ENCODE data around the gene NUP210L.
A peak's percentile ranks its signal among the peaks of the same experiment; 100 is the strongest.

NUP210L gene

DNA sequence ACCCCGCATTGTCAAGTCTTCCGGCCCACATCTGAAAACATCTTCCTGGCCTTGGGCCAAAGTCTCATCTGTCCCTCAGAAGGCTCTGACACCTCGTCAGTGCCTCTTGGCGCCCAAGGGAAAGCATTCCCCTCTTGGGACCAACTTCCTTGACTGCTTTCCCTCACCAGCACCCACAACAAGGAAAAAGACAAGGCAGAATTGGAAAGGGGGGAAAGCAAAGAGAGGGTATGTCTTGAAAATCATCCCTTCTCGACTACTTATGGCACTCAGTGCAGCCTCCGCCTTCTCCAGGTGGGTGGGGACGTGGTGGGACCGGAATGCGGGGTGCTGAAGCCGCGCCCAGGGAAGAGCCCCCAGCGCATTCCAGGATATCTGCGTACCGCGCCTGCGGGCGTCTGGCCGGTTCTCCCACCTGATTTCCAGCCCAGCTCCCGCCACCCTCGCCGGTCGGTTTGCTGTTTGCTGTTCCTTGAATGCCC lies 191.0 kb downstream of the NUP210L start:
- no peak for DNase-seq (ENCODE audit: low read depth)

DNA sequence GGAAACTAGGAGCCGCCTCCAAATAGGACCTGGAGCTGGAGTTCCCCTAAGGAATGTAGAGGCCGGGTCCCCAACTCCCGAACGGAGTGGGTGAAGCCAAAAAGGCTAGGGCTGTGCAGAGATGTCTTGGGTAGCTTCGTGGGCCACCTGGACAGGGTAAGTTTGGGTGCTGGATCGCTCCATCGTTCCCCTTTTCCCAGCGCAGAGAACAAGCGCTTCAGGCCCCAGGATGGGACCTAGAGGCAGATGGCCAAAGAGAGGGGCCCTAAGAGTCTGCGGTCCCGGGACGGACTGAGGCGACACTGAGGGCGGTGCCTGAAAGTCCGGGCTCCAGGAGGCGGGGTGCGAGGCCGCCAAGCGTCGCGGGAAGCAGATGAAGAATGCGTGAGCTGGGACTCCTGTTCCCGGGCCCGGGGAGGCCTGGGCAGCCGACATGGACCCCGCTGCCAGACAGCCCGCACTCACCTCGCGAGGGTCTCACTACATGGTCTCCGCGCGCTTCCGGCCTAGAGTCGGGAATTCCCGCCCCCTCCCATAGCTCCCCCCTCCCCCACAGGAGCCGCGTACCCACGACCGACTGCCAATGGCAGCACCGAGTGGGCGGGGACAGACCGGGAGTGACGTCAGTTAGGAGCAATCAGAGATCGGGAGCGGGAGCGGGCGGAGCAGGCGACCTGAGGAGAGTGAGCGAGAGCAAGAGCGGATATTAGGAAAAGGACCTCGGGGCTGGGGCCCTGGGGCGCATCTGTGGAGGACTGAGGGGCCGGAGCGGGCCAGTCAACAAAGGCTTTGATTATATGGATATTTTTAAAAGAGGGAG lies 191.6 kb downstream of the NUP210L start, which contains the start of gene SLC39A1:
Gene SLC39A1, minus strand, starts transcription at position 508 of the 820 bp plus-strand sequence. CDS start 822 bp downstream, outside the sequence.
- DNase-seq (ENCODE audit: low read depth): peak; percentile 86

DNA sequence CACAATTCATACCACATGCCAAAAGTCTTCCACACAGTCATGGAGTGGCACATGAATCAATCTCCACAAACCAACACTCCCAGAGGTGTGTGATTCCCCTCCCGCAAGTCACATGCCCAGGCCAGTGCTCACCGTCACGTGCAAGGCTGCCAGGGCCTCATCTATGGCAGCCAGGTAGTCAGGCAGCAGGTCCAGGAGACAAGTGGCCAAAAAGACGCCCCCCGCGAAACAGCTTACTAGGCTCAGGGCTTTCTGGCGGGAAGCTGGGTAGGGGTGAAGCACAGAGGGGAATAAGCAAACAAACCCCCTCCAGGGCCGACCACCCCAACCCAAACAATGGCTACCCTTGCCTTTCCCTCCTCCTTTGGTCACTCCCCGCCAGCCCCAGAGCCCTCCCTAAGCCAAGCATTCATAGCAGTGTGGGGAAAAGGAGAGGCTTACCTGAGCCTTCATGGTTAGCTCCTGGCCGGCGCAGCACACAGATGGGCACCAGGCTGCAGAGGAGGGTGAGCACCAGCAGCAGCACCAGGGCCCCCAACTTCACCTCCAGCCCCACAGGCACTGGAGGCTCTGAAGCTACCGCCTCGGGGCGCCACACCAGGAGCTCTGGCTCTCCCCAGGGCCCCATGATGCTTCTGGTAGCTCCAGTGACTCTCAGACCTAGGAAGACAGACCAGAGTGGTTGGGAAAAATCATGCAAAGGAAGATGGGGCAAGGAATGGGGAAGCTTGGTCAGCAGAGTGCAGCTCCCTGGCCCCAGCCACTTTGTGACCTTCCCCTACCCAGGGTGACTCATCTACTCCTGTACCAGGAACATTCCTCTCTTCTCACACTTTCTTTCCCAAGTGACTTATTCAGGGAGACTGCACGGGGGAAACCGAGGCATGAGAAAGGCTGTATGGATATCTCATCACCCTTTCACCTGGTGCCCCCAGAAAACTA lies 192.5 kb downstream of the NUP210L start:
- no peak for DNase-seq (ENCODE audit: low read depth)

DNA sequence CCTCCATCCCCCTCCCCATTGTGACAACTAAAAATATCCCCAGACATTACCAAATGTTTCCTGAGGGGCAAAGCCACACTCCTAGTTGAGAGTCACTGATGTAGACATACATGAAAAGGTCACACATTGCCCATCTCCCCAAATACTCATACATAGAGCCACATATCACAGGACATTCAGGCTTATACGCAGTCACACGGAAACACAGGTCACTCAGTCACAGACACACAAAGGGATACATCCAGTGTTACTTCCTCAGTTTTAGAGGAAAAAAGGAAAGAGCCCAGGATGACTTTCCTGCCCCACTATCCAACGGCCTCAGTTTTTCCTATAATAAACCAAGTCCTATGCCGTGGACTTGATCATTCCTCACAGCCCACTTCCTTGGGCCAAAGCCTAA lies 193.5 kb downstream of the NUP210L start:
- DNase-seq (ENCODE audit: low read depth): no peak

DNA sequence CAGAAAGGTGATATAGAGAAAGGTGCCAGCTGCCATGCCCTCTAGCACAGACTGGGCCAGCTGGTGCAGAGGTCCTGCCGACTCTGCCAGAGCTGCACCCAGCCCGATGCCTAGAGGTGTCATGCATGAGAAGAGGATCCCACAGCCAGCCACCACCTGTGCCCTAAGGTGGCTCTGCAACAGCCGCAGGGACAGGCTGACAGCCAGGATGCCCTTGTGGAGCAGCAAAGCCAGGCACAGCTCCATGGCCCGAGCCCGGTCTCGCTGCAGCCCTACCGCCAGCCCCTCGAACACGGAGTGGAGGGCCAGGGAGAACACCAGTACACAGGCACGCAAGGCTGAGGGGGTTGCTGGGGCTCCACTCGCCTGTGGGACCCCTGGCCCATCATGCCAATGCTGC lies 194.7 kb downstream of the NUP210L start:
- DNase-seq (ENCODE audit: low read depth): no peak

DNA sequence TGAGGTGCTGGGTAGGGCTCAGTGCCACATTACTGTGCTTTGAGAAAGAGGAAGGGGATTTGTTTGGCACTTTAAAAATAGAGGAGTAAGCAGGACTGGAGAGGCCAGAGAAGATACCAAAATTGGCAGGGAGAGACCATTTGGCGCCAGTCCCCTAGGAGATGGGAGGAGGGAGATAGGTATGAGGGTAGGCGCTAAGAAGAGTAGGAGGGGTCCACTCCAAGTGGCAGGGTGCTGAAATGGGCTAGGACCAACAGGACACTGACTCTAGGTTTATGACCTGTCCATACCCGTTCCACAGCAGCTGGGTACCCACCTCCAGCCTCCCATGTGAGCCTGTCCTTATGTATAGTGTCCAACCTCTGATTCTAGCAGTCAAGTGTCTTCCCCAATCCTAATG lies 195.4 kb downstream of the NUP210L start:
- DNase-seq (ENCODE audit: low read depth): no peak

DNA sequence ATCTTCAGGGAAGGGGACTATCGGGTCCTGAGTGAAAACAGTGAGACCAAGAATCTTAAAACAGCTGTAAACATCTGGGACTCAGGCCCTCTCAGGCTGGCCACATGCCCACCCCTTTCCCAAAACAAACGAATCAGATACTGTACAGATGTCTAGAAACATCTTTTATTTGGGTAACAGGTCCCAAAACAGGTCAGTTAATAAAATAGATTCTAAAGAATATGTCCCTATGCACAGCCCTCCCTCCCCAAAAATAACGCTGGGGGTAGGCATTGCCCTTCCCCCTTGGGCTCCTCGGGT lies 196.0 kb downstream of the NUP210L start:
- no peak for DNase-seq (ENCODE audit: low read depth)

DNA sequence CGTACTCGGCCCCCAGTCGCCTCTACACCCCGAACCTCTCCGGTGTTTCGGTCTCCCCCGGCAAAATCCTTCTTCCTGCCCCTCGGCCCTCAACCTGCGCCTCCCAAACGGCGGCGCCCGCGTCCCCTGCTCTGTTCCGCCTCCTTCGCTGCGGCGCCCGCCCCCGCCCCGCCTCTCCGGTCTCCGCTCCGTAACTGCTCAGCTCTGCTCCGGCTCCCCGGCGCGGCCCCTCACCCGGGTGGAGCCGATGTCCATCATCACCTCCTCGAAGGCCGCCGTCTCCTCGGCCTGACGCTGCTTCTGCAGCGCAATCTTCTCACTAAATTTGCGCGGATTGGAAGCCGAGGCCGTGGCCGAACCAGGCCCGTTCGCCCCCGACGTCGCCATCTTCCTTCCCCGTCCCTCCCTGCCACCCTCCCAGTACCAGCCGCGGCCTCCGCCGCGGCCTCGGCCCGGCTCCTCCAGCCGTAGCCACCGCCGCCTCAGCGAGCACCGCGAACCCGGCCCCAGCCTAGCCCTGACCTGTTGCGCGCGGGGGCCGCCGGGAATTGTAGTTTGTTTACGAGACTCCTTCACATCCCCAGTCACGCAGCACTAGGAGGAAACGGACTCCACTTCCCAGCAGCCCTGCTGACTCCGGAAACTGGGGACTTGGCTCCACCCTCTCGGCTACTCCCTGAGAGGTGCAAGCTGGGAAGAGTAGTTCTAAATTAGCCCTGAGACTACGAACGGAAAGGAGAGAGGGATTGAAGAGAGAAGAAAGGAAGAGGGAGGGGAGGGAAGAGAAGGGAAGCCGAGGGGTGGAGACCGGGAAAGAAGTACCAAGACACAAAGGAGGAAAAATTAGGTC lies 196.5 kb downstream of the NUP210L start, which contains the start of gene CRTC2:
Gene CRTC2, minus strand, starts transcription at position 502 of the 850 bp plus-strand sequence. Its CDS starts 115 bp downstream, at position 387.
- peak; percentile 93 for DNase-seq (ENCODE audit: low read depth)

DNA sequence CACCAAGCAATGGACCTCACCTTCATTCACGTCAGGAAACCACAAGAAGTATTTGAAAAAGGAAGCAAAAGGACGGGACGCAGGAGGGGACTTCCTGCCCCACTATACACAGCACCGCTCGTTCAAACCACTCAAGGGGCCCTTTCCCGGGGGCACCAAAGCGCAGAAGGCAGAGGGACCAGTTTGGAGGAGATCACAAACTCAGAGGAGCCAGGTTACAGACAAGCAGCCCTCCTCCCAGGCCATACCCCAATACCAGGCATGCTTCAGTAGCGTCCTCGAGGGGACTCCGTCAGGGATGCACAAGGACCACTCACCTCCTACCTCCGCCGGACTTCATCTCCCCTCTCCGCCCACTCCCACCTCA lies 197.1 kb downstream of the NUP210L start:
- no peak for DNase-seq (ENCODE audit: low read depth)

DNA sequence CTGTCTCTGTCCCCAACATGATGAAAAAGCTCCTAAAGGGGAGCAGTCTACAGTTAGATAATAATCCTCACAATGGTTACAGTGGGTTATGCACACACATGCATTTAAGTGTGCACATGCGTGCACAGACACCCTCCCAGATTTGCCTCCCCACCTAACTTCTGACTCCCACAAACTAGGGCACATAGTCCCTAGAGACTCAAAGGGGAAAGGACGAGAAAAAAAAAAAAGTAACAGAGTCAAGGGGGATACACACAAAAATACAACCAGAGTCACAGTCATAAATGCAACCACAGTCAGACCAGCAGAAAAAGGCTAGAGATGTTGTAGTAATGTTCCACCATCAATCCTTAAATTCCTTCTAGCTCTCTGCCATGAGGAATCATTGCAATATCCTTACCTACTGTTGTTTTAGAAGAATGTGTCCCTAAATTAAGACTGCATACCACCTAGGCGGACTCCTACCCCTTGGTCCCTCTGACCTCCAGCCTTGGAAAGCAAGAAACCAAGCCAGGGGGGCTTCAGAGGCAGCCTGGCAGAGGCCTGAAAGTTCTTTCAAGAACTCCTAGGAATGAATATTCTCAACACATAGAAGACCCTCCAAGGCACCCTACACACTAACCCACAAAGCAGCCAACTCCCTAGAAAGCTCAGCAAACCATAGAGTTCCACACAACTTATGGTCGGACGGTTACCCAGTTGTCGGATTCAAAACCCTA lies 197.7 kb downstream of the NUP210L start:
- DNase-seq (ENCODE audit: low read depth): no peak

DNA sequence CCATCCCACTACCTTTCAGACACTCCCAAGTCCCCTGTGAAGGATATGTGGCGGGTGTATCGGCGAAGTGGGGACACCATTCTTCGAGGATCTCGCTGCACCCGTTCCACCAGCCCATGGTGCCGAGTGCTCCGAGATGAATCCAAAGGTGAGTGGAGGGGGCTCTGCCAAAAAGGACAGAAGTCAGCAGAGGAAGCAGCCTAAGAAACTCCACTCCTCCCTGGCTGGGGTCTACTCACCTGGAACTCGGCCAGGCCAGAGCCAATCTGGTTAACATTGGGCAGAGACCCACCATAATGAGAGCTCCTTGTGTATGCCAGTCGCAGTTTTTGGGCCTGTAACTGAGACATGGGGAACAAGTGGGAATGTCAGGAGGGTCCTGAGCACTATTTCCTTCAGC lies 200.0 kb downstream of the NUP210L start:
- no peak for DNase-seq (ENCODE audit: low read depth)

DNA sequence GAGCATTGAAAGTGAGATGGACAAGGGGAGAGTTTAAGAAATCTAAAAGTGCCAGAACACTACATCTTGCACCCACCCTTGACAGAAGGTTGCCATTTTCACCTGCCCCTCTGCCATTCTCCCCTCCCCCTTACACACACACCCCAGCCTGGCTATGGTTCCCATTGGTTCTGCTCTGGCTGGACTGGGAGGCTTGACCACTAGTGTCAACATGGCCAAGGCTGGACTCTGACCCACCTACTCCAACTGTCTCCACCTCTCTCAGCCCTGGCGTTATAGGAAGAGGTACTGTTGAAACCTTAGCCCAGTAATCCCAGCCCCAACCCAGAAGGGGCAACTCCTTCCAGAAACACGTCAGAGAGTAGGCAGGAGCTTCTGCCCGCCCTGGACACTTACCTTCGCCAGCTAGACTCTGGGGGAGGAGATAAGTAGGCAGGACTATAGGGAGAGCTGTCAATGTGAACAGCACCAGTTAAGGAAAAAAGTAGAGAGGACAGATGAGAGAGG lies 201.0 kb downstream of the NUP210L start:
- no peak for DNase-seq (ENCODE audit: low read depth)

DNA sequence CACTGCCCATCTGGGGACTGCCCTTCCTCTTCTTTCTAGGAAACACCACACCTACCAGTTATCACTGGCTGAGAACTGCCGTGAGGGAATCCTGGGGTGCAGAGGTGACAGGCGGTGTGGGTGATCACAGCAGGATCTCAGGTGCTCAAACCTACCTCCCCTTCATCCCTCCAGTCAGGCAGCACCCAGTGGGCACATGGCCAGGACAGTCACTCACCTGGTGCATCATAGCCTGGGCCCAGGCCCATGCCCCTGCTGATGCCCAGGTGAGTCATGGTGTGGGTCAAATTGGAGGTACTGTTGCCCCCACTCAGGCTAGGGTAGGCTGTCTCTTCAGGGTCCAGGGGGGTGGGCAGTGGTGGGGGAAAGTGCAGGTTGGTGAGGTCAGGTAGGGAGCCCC lies 203.1 kb downstream of the NUP210L start:
- no peak for DNase-seq (ENCODE audit: low read depth)

DNA sequence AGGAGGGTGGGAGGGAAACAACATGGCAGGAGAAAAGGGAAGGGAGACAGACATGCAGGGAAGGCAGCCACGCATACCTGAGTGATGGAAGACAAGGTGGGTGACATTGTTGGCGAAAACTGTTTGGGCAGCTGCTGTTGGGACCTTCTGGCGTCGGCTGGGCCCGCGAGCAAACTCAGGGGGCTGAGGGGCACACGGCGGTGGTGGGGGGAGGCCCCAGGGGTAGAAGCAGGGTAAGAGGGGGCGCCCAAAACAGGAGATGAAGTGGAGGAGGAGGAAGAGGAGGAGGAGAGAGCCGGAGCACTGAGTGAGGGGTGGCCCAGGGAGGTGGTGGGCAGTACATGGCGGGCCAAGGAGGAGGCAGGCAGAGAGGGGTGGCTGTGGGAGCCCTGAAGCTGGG lies 203.7 kb downstream of the NUP210L start:
- no peak for DNase-seq (ENCODE audit: low read depth)

DNA sequence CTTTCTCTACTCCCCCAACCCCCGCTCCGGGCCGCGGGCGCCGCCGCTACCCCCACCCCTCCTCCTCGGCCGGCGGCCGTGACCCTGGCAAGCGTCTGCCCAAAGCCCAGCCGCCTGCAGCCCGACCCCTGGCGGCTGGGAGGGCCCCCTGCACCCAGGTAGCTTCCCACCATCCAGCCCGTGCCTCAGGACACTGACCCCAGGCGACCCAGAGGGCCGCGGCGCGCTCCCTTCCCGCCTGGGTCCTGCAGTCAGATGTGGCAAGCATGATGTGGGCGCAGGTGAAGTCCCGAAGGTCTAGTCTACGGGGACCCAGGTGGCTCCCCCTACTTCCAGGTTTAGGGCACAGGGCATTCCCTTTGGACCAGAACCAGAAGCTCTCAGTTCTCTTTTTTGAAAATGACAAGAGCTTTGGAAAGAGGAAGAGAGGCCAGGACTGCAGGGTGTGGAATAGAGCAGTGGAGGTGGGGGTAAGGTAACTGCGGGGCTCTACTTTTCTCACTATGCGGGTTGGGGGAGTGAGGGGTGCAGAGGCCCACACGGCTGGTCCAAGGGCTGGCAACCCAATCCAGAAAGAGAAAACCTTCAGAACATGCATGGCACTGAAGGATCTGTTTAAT lies 208.1 kb downstream of the NUP210L start, which contains the start of gene DENND4B:
Gene DENND4B, minus strand, starts transcription at position 97 of the 620 bp plus-strand sequence. CDS start 2,344 bp downstream, outside the sequence.
- no peak for DNase-seq (ENCODE audit: low read depth)

DNA sequence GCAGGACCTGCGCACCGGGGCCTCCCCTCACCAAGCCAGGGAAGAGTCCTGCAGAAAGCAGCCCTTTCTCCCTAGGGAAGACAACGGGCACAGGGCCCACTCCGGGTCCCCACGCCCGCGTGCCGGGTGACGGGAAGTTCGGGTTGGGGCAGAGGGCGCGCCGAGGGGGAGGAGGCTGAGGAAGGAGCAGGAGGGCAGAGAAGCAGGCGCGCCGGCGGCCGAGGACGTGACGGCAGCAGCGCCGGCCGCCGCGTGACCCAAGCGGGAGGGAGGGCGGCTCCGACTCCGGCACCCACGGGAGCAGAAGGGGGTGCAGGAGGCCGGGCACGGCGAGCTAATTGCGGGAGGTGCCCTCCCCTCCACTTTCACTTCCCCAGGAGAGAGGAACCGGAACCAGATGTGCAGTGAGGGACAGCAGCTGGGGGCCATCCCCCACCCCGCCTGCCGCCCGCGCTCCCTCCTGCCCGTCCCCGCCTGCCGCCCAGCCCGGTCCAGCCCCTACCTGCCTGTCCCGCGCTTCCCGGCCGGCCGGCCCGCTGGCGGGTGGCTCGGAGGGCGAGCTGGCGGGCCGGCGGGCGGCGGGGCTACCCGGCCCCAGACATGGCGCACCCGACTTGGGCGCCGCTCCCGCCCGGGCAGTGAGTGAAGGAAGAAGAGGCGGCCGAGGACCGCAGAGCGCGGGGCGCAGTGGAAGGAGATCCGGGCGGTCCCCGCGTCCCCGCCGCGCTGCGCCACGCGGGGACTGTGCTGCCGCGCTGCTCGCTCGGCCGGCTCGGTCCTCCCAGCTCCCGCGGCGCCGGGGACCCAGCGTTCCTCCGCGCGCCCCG lies 208.9 kb downstream of the NUP210L start:
- no peak for DNase-seq (ENCODE audit: low read depth)

DNA sequence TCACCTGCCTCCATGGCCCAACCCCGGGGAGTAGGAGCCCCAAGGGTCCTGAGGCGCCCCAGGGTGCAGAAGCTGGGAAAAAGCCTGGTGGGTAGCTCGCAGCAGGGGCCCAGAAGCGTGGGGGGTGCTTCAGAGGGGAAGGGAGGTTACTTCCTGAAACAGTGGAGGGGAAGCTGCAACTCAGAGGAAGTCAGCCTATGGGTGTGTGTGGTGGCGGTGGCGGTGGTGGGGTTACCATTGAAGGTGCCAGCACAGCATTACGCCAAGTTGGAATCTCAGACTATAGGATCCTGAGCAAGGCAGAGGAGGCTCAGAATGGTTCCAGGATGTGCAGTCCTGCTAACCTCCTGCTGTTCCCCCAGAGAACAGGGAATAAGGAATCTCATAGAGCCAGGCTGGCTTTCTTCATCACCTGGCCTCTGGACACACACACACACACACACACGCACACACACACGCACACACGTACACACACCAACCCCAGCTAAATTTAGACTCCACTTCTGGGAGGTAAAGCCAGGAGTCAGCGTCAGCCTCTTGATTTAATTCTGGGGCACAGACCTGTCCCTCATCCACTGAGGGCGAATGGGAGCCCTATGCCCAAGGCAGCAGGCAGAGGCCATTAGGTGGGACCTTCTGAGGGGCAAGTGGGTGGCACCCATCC lies 209.6 kb downstream of the NUP210L start:
- no peak for DNase-seq (ENCODE audit: low read depth)

DNA sequence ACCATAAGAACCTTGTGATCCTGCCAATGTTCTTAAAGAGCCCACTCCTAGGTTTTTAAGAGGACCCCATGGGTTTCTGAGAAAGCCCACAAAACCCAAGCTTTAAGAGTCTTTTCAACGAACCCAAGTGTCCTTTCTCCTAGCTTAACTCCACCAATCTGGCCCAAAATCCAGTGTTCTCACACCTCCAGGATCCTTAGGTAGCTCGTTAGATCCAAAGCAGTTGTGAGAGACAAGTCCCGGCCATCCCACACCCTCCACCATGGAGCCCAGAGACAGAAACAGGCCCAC lies 210.1 kb downstream of the NUP210L start:
- no peak for DNase-seq (ENCODE audit: low read depth)

Data from non-pigmented ciliary epithelial cell (primary cell).